Ovary (tissue), 9 donors: ENCODE results near the gene AGBL4. TPM values are rescaled to one million over a fixed set of nuclear protein-coding genes. Genes with fewer than 3 reads are reported as not detected.

Source experiments
- DNase-seq, 5 donors: peaks; one replicate each; pipeline ENCODE4 v3.0.0-alpha.2; 2019 to 2020
- H3K27ac ChIP-seq, 2 donors: fragments of 200-600 bp; one replicate each; pipeline versions ENCODE4 v1.5.1 to v1.8.0; 2019 to 2022
- H3K27me3 ChIP-seq: fragments of 200-600 bp; one replicate; pipeline ENCODE4 v1.8.0; 2022
- H3K36me3 ChIP-seq: fragments of 200-600 bp; sonication (generic); one replicate; pipeline ENCODE4 v1.5.1; 2019
- H3K4me1 ChIP-seq: one replicate; pipeline ENCODE4 v1.8.1; 2013; ENCODE audit warnings: mild to moderate bottlenecking, moderate library complexity; ENCODE audit not compliant: insufficient read depth
- H3K4me3 ChIP-seq: fragments of 200-600 bp; sonication (generic); one replicate; pipeline ENCODE4 v1.5.1; 2017
- H3K9me3 ChIP-seq, 2 donors: fragments of 200-600 bp in 1 of 2; sonication (generic) in 1 of 2; one replicate each; pipeline versions ENCODE4 v1.5.1 to v1.8.1; 2013 to 2019; ENCODE audit warnings: mild to moderate bottlenecking in 1 of 2, moderate library complexity in 1 of 2
- CTCF ChIP-seq, 3 donors: fragments of 450-650 bp in 2 of 3; fragments of 200-600 bp in 1 of 3; IDR thresholded peaks; one replicate each; pipeline versions ENCODE4 v1.5.1 to v1.8.0; 2016 to 2022; ENCODE audit warnings: antibody characterized with exemption in 3 of 3, mild to moderate bottlenecking in 1 of 3
- EP300 ChIP-seq: sonication (generic); formaldehyde crosslinking; IDR thresholded peaks from one replicate; pipeline ENCODE4 v1.6.1; 2017; ENCODE audit warnings: antibody characterized with exemption
- POLR2A ChIP-seq: fragments of 450-650 bp; IDR thresholded peaks from one replicate; pipeline ENCODE4 v1.6.1; 2017; ENCODE audit warnings: antibody characterized with exemption, mild to moderate bottlenecking, moderate library complexity
- WGBS, 3 donors: extraction: QIAGEN DNeasy Blood & Tissue Kit in 1 of 3; methylation state at CpG; one replicate each; pipeline versions ENCODE4 v1.1.5 to v1.1.7; 2013 to 2017; 5-methylcytosine and 5-hydroxymethylcytosine counted together
- intact Hi-C, 4 donors: fragments of 100-400 bp; cut with DNase I; formaldehyde crosslinking; loops; one replicate each; pipeline versions ENCODE4 v1.11.0 to v1.15.1; 2022 to 2023
- polyA plus RNA-seq, 2 donors: library from polyadenylated mRNA; stranded (reverse); fragments of 200-250 nt in 1 of 2; fragments of 350-450 nt in 1 of 2; fragmentation: Illumina TruSeq in 1 of 2; extraction: RNeasy Lipid Tissue Mini Kit (QIAGEN cat#74804) in 1 of 2; gene quantifications; one replicate each; pipeline ENCODE4 v1.2.3, GENCODE V29; 2013 to 2014
- total RNA-seq, 7 donors: library from RNA; depleted of rRNA in 2 of 7; stranded (reverse); fragments of >200 nt in 2 of 7; fragmentation: NEBNext Ultra II Directional in 3 of 7; extraction: Animal tissue kit (Norgen Biotek cat#: 25700) in 3 of 7; gene quantifications; one replicate each; pipeline versions ENCODE4 v1.1.0 to v1.2.4, GENCODE V29; 2016 to 2023
- donor health status: DM: no; HTN: no; CAD: no; lungs with moderate emphysema.
- donor health status: DM: no; HTN: no; CAD: no.
- donor health status: Bipolar disorder and iron deficiency.
- donor health status: DM: yes; HTN: yes; CAD: no.
- donor health status: DM: no; HTN: no; CAD: no.
- donor health status: DM: yes; HTN: yes; CAD: no.

The AGBL4 gene
- total and polyA plus RNA-seq, 9 donors: 0.15 to 6.2 (median 0.64) TPM

DNA sequence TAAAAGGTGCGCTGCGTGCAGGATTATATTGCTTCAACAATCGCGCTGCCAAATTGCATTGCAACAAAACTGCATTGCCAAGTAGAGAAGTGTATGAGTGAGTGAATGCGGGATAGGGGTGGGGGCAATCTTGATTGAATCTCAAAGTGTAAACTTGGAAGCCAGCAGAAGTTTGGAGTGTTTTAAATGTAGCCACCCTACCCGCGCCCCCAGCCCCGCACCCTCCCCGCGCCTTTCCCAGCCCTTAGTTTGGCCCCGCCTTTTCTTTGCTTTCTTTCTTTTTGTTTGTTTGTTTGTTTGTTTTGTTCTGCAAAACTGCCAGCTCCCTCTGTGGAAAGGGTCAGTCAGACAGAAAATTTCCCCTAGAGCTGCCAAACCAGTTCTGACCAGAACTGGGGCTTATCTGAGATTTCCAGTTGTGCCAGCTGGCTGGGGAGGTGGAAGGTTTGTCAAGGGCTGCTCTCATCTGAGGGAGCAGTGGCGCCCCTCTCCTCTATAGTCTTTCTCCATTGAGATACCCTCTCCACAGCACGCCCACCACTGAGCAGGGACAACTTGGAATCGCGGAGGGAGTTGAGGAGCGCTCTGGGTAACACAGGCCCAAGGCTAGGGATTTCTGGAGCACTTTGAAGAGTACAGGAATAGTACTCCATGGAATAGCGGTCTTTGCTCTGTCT lies 1246.4 kb downstream of the AGBL4 start:
- no peak overlapping the region for H3K27ac ChIP-seq
- H3K4me3 ChIP-seq: peak overlapping the region; percentile 79
- peaks cover 7% of the 10 kb centered on the region for H3K4me1 ChIP-seq
- 3 to 6% (median 4%) methylated on average over 17 of the region's 17 CpGs for WGBS, 3 donors
- no peaks in the 10 kb centered on the region for H3K27me3 ChIP-seq
- H3K36me3 ChIP-seq: no peaks in the 10 kb centered on the region
- TF ChIP-seq EP300 (no peak), POLR2A (no peak), CTCF (IDR thresholded peaks at IDR 0.05) (no peak)
- H3K9me3 ChIP-seq: no peaks in the 10 kb centered on the region
- peak in 4 of 5 donors; percentile 10 to 33 (median 26) for DNase-seq
- intact Hi-C loops: loop anchor here in 1 of 4 donors (10.0 kb wide), 1 partner anchor 303 kb away; the partner anchor contains the start of gene SPATA6

DNA sequence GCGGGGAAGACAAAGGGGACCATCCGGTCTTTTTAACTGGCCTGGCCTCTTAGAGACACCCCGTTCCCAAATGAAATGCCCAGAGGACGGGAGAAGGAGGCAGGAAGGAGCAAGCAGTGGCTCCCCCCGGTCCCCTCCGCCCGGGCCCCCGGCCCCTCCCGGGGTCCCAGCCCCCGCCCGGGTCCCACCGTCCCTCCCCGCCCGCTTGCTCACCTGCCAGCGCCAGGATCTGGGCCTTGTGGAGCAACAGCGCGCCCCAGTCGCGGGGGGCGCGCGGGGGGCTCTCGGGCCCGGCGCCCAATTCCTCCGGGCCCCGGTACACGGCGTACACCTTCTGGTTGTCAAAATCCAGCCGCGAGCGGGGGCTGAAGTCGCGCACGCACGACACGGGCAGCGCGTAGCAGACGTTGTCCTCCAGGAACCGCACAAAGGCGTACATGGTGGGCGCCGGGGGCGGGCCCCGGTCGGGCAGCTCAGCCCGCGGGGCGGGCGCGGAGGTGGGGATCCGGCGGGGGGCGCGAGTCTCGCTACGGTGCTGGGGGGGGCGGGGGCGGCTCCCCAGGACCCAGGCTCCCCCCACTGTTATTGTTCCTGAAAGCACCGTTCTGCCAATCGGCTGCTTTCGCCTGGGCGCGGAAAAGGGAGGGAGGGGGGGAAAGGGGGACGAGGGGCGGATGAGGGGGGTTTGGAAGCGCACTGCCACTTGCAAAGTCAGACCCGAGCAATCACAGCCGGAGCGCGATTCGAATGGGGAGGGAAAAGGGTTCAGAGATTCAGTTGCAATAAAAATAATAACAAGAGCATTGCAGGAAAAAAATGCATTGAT lies 1247.1 kb downstream of the AGBL4 start, which contains the start of gene BEND5:
BEND5 (minus strand) TSS at position 499 of the 826 bp plus-strand sequence; CDS start at position 439, 60 bp downstream.
- WGBS, 3 donors: 0 to 1% (median 1%) methylated on average over 36 to 71 of the region's 73 CpGs
- intact Hi-C loops: loop anchor here in 1 of 4 donors (10.0 kb wide), 1 partner anchor 302 kb away; the partner anchor contains the start of gene SPATA6

GRCh38 chr1:48775831-48776392 lies 1247.8 kb downstream of the AGBL4 start:
- Histone ChIP-seq H3K27ac (peak overlapping the region; percentile 84 to 92), H3K27me3 (no peaks in the 10 kb centered on the region), H3K9me3 (no peaks in the 10 kb centered on the region), H3K36me3 (no peaks in the 10 kb centered on the region), H3K4me1 (peaks cover 9% of the 10 kb centered on the region), H3K4me3 (peak overlapping the region; percentile 79)
- no peak for DNase-seq
- WGBS, 3 donors: 1 to 2% (median 1%) methylated on average over 7 of the region's 7 CpGs
- intact Hi-C loops: loop anchor here in 1 of 4 donors (10.0 kb wide), 1 partner anchor 301 kb away; the partner anchor contains the start of gene SPATA6
- TF ChIP-seq EP300 (no peak), CTCF (IDR thresholded peaks at IDR 0.05) (no peak), POLR2A (no peak)

More for the DNA sequence above, 1247.1 kb downstream of the AGBL4 start, which contains the start of gene BEND5:
- H3K36me3 ChIP-seq: no peaks in the 10 kb centered on the region
- TF ChIP-seq POLR2A: no peak
- TF ChIP-seq CTCF (IDR thresholded peaks at IDR 0.05): no peak
- no peak for TF ChIP-seq EP300
- no peaks in the 10 kb centered on the region for H3K27me3 ChIP-seq
- H3K9me3 ChIP-seq: no peaks in the 10 kb centered on the region
- H3K4me3 ChIP-seq: peak within 1 kb of the TSS; percentile 79
- H3K4me1 ChIP-seq: peaks cover 9% of the 10 kb centered on the region
- DNase-seq: peak; percentile 60 to 76 (median 71)
- peak within 1 kb of the TSS; percentile 84 to 92 for H3K27ac ChIP-seq

GRCh38 chr1:48773133-48773532 lies 1250.6 kb downstream of the AGBL4 start:
- H3K4me1 ChIP-seq: peaks cover 9% of the 10 kb centered on the region
- H3K4me3 ChIP-seq: no peak overlapping the region
- H3K36me3 ChIP-seq: no peaks in the 10 kb centered on the region
- TF ChIP-seq CTCF (IDR thresholded peaks at IDR 0.05) (no peak), POLR2A (no peak), EP300 (no peak)
- no peak overlapping the region for H3K27ac ChIP-seq
- intact Hi-C loops: loop anchor here in 1 of 4 donors (10.0 kb wide), 1 partner anchor 298 kb away; the partner anchor contains the start of gene SPATA6
- WGBS, 3 donors: 88 to 92% (median 88%) methylated on average over 1 of the region's 1 CpG
- no peaks in the 10 kb centered on the region for H3K27me3 ChIP-seq
- DNase-seq: no peak
- H3K9me3 ChIP-seq: no peaks in the 10 kb centered on the region
